Upper lobe of left lung (tissue), 4 donors: ENCODE results near the gene CAMK4.

Experiments used
- EP300 ChIP-seq, 4 donors: sonication (generic); formaldehyde crosslinking; IDR thresholded peaks; one replicate each; pipeline ENCODE4 v1.5.1; 2017; ENCODE audit warnings: antibody characterized with exemption in 4 of 4, control low read depth in 2 of 4
- TF ChIP-seq, protein P1 (sequence below), 6 experiments: fragments of 450-650 bp in 4 of 6; fragments of 200-600 bp in 2 of 6; sonication (generic) in 2 of 6; IDR thresholded peaks; one replicate each; pipeline ENCODE4 v1.5.1; 2016 to 2019; ENCODE audit warnings: antibody characterized with exemption in 6 of 6

GRCh38 chr5:111194053-111194452 lies 30.1 kb upstream of the CAMK4 start:
- TF ChIP-seq, protein P1, sequence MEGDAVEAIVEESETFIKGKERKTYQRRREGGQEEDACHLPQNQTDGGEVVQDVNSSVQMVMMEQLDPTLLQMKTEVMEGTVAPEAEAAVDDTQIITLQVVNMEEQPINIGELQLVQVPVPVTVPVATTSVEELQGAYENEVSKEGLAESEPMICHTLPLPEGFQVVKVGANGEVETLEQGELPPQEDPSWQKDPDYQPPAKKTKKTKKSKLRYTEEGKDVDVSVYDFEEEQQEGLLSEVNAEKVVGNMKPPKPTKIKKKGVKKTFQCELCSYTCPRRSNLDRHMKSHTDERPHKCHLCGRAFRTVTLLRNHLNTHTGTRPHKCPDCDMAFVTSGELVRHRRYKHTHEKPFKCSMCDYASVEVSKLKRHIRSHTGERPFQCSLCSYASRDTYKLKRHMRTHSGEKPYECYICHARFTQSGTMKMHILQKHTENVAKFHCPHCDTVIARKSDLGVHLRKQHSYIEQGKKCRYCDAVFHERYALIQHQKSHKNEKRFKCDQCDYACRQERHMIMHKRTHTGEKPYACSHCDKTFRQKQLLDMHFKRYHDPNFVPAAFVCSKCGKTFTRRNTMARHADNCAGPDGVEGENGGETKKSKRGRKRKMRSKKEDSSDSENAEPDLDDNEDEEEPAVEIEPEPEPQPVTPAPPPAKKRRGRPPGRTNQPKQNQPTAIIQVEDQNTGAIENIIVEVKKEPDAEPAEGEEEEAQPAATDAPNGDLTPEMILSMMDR (IDR thresholded peaks at IDR 0.05) = no peak
- TF ChIP-seq EP300 (IDR thresholded peaks at IDR 0.05) = no peak
